Measurements from ENCODE around the gene RPP40. TPM values are rescaled to one million over a fixed set of nuclear protein-coding genes. Genes with fewer than 3 reads are reported as not detected.

Gene RPP40
- total RNA-seq, 1 experiment from 2014 or later = 34.8 TPM

DNA sequence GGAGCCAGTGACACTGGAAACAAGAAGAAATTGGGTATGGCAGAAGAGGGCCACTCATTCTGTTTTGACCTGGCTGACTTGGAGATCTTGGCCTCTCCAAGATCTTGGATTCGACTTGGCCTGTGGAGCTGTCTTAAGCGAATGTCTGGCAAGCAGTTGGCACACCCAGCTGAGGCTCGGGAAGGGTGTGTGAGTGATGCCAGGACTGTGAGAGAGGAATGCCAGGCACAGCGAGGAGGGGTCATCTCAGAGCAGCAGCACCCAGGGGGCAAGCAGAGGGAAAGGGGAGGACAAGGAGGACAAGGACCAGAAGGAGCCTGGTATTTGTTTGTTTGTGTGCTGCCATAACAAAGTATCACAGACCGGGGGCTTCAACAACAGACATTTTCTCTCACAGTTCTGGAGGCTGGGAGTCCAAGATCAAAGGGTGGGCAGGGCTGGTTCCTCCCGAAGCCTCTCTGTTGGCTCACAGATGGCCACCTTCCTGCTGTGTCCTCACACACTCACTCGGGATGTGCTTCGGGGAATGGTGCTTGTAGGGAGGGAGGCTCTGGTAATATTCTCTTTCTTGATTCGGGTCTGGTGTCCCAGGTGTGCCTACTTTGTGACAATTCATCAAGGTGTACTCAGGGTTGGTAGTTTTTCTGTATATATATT lies 33.0 kb downstream of the RPP40 start:
- ChIA-PET CTCF (no interaction called here), POLR2A (no interaction called here)
- Mint-ChIP-seq H3K27me3 (ENCODE audit: insufficient read depth, unreplicated experiment) (no peaks in the 10 kb centered on the region), H3K4me3 (ENCODE audit: unreplicated experiment) (no peak overlapping the region), H3K4me1 (ENCODE audit: insufficient read depth, unreplicated experiment) (no peaks in the 10 kb centered on the region), H3K36me3 (ENCODE audit: insufficient read depth, unreplicated experiment) (no peaks in the 10 kb centered on the region), H3K9me3 (ENCODE audit: unreplicated experiment) (no peaks in the 10 kb centered on the region), H3K27ac (ENCODE audit: low read depth, unreplicated experiment) (no peak overlapping the region)
- BruUV-seq (replicated peaks) = no TSS peak
- TF ChIP-seq, protein P1, sequence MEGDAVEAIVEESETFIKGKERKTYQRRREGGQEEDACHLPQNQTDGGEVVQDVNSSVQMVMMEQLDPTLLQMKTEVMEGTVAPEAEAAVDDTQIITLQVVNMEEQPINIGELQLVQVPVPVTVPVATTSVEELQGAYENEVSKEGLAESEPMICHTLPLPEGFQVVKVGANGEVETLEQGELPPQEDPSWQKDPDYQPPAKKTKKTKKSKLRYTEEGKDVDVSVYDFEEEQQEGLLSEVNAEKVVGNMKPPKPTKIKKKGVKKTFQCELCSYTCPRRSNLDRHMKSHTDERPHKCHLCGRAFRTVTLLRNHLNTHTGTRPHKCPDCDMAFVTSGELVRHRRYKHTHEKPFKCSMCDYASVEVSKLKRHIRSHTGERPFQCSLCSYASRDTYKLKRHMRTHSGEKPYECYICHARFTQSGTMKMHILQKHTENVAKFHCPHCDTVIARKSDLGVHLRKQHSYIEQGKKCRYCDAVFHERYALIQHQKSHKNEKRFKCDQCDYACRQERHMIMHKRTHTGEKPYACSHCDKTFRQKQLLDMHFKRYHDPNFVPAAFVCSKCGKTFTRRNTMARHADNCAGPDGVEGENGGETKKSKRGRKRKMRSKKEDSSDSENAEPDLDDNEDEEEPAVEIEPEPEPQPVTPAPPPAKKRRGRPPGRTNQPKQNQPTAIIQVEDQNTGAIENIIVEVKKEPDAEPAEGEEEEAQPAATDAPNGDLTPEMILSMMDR (IDR thresholded peaks at IDR 0.05; ENCODE audit: unreplicated experiment) = no peak
- intact Hi-C loops (cut with micrococcal nuclease) = no loop called here
- no peak for DNase-seq (ENCODE audit: unreplicated experiment)

DNA sequence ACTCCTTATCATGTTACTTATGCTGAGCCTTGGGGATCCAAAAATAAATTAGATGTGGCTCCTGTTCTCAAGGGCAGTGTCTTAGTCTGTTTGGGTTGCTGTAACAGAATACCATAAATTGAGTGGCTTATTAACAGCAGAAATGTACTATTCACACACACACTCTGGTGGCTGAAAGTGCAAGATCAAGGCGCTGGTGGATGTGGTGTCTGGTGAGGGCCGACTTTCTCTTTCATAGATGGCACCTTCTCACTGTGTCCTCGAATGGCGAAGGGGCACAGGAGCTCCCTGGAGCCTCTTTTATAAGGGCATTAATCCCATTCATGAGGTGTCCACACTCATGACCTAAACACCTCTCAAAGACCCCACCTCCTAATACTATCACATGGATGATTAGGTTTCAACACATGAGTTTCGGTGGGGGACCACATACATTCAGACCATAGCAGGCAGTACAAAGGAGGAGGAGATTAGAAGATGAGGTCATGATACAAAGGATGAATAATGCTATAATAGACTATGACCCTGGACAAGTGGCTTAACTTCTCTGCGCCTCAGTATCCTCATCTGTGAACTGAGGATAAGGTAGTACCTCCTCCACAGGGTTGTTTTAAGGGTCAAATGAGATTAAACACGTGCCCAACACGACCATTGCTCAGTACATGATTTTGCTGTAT lies 34.1 kb downstream of the RPP40 start:
- H3K27me3 Mint-ChIP-seq (ENCODE audit: insufficient read depth, unreplicated experiment) = no peaks in the 10 kb centered on the region
- CTCF ChIA-PET = no interaction called here
- no TSS peak for BruUV-seq (replicated peaks)

DNA sequence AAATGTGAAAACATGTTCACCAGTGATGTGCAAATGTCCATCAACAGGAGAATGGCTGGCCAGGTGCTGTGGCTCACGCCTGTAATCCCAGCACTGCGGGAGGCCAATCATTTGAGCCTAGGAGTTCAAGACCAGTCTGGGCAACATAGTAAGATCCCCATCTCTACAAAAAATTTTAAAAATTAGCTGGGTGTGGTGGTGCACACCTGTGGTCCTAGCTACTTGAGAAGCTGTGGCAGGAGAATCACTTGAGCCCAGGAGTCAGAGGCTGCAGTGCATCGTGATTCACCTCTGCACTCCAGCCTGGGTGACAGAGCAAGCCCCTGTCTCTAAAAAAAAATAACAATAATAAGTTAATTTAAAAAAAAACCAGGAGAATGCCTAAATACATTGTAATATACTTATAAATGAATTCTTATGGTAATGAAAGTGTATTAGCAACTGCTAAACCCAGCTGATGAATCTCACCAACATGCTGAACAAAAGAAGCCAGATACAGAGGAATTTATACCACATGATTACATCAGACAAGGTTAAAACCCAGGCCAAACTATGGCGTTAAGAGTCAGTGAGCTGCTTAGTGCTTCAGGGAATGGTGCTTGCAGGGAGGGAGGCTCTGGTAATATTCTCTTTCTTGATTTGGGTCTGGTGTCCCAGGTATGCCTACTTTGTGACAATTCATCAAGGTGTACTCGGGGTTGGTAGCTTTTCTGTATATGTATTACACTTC lies 36.4 kb downstream of the RPP40 start:
- TF ChIP-seq, protein P1 (IDR thresholded peaks at IDR 0.05; ENCODE audit: unreplicated experiment) = no peak
- no peaks in the 10 kb centered on the region for H3K9me3 Mint-ChIP-seq (ENCODE audit: unreplicated experiment)
- POLR2A ChIA-PET = interaction anchor here (0.6 to 0.9 kb wide), 3 partner anchors 11 to 20 kb away, joined by 3 read pairs; no protein-coding TSS in a partner anchor
- no peaks in the 10 kb centered on the region for H3K27me3 Mint-ChIP-seq (ENCODE audit: insufficient read depth, unreplicated experiment)
- H3K4me1 Mint-ChIP-seq (ENCODE audit: insufficient read depth, unreplicated experiment) = no peaks in the 10 kb centered on the region
- H3K4me3 Mint-ChIP-seq (ENCODE audit: unreplicated experiment) = no peak overlapping the region
- no peak overlapping the region for H3K27ac Mint-ChIP-seq (ENCODE audit: low read depth, unreplicated experiment)
- BruUV-seq (replicated peaks) = no TSS peak
- no peaks in the 10 kb centered on the region for H3K36me3 Mint-ChIP-seq (ENCODE audit: insufficient read depth, unreplicated experiment)
- no peak for DNase-seq (ENCODE audit: unreplicated experiment)
- CTCF ChIA-PET = no interaction called here
- intact Hi-C loops (cut with micrococcal nuclease) = no loop called here

More for the DNA sequence above, 34.1 kb downstream of the RPP40 start:
- POLR2A ChIA-PET = interaction anchor here (0.6 to 0.7 kb wide), 2 partner anchors 250 to 712 kb away, joined by 3 read pairs; no protein-coding TSS in a partner anchor
- no peaks in the 10 kb centered on the region for H3K36me3 Mint-ChIP-seq (ENCODE audit: insufficient read depth, unreplicated experiment)
- DNase-seq (ENCODE audit: unreplicated experiment) = no peak
- no peak overlapping the region for H3K27ac Mint-ChIP-seq (ENCODE audit: low read depth, unreplicated experiment)
- H3K4me3 Mint-ChIP-seq (ENCODE audit: unreplicated experiment) = no peak overlapping the region
- TF ChIP-seq, protein P1 (IDR thresholded peaks at IDR 0.05; ENCODE audit: unreplicated experiment) = no peak
- intact Hi-C loops (cut with micrococcal nuclease) = no loop called here
- no peaks in the 10 kb centered on the region for H3K9me3 Mint-ChIP-seq (ENCODE audit: unreplicated experiment)
- no peaks in the 10 kb centered on the region for H3K4me1 Mint-ChIP-seq (ENCODE audit: insufficient read depth, unreplicated experiment)

Data from MCF 10A (cell line).